ENCODE data around the gene ZNF205.

The ZNF205 gene

GRCh38 chr16:3084491-3084890 is 27.9 kb upstream of the ZNF205 start:
- Histone ChIP-seq H3K4me1 (ENCODE audit: control insufficient read depth in 1 of 2, insufficient read depth in 2 of 2, low read length in 2 of 2) (no peaks in the 10 kb centered on the region), H4K91ac (ENCODE audit: low read depth, low read length) (no peak overlapping the region), H2BK120ac (ENCODE audit: insufficient read depth, low read length, poor library complexity) (no peak overlapping the region), H3K79me2 (ENCODE audit: control insufficient read depth, insufficient read depth, low read length, poor library complexity) (no peaks in the 10 kb centered on the region), H3K36me3 (ENCODE audit: control insufficient read depth in 1 of 2, insufficient read depth in 2 of 2, low read length in 2 of 2) (no peaks in the 10 kb centered on the region), H3K23ac (ENCODE audit: low read length) (no peak overlapping the region), H3K4me2 (ENCODE audit: low read length) (no peak overlapping the region), H4K8ac (ENCODE audit: low read depth, low read length) (no peak overlapping the region), H3K79me1 (ENCODE audit: low read length) (no peaks in the 10 kb centered on the region), H2BK12ac (ENCODE audit: low read length) (no peak overlapping the region), H2BK5ac (ENCODE audit: low read depth, low read length, poor library complexity) (no peak overlapping the region), H2AFZ (ENCODE audit: insufficient read depth, low read length, poor library complexity) (no peak overlapping the region), H3K4ac (ENCODE audit: low read depth, low read length) (no peak overlapping the region), H3K27ac (ENCODE audit: low read depth, low read length) (no peak overlapping the region), H4K12ac (ENCODE audit: low read depth, low read length) (no peak overlapping the region), H3K9me3 (ENCODE audit: insufficient read depth, low read depth, low read length) (no peaks in the 10 kb centered on the region), H2AK5ac (ENCODE audit: low read length) (no peak overlapping the region), H3K4me3 (ENCODE audit: low read depth, low read length) (no peak overlapping the region), H3K18ac (ENCODE audit: low read length) (no peak overlapping the region), H3K14ac (ENCODE audit: low read length) (no peak overlapping the region), H3K27me3 (ENCODE audit: insufficient read depth, low read length) (no peaks in the 10 kb centered on the region), H3K9ac (ENCODE audit: low read length) (no peak overlapping the region)
- WGBS (ENCODE audit: extremely low coverage, insufficient coverage, insufficient read length): no CpG with 5 or more reads among the region's 1 CpG
- DNase-seq: no peak

GRCh38 chr16:3084969-3085670 is 27.3 kb upstream of the ZNF205 start:
- Histone ChIP-seq H3K18ac (ENCODE audit: low read length) (no peak overlapping the region), H2AK5ac (ENCODE audit: low read length) (no peak overlapping the region), H2BK5ac (ENCODE audit: low read depth, low read length, poor library complexity) (no peak overlapping the region), H3K23ac (ENCODE audit: low read length) (no peak overlapping the region), H3K27ac (ENCODE audit: low read depth, low read length) (no peak overlapping the region), H3K4me3 (ENCODE audit: low read depth, low read length) (no peak overlapping the region), H4K12ac (ENCODE audit: low read depth, low read length) (no peak overlapping the region), H3K9me3 (ENCODE audit: insufficient read depth, low read depth, low read length) (no peaks in the 10 kb centered on the region), H3K79me1 (ENCODE audit: low read length) (no peaks in the 10 kb centered on the region), H3K36me3 (ENCODE audit: control insufficient read depth in 1 of 2, insufficient read depth in 2 of 2, low read length in 2 of 2) (no peaks in the 10 kb centered on the region), H2BK12ac (ENCODE audit: low read length) (no peak overlapping the region), H4K8ac (ENCODE audit: low read depth, low read length) (no peak overlapping the region), H3K14ac (ENCODE audit: low read length) (no peak overlapping the region), H3K27me3 (ENCODE audit: insufficient read depth, low read length) (no peaks in the 10 kb centered on the region), H2BK120ac (ENCODE audit: insufficient read depth, low read length, poor library complexity) (no peak overlapping the region), H4K91ac (ENCODE audit: low read depth, low read length) (no peak overlapping the region), H2AFZ (ENCODE audit: insufficient read depth, low read length, poor library complexity) (no peak overlapping the region), H3K79me2 (ENCODE audit: control insufficient read depth, insufficient read depth, low read length, poor library complexity) (no peaks in the 10 kb centered on the region), H3K4me1 (ENCODE audit: control insufficient read depth in 1 of 2, insufficient read depth in 2 of 2, low read length in 2 of 2) (no peaks in the 10 kb centered on the region), H3K9ac (ENCODE audit: low read length) (no peak overlapping the region), H3K4me2 (ENCODE audit: low read length) (no peak overlapping the region), H3K4ac (ENCODE audit: low read depth, low read length) (no peak overlapping the region)
- no CpG with 5 or more reads among the region's 7 CpGs for WGBS (ENCODE audit: extremely low coverage, insufficient coverage, insufficient read length)
- DNase-seq: no peak

- no peak overlapping the region for H3K4me2 ChIP-seq (ENCODE audit: low read length)
- no peak overlapping the region for H2BK5ac ChIP-seq (ENCODE audit: low read depth, low read length, poor library complexity)
- no peak overlapping the region for H4K8ac ChIP-seq (ENCODE audit: low read depth, low read length)
- H4K12ac ChIP-seq (ENCODE audit: low read depth, low read length): no peak overlapping the region
- H3K18ac ChIP-seq (ENCODE audit: low read length): no peak overlapping the region
- no peaks in the 10 kb centered on the region for H3K27me3 ChIP-seq (ENCODE audit: insufficient read depth, low read length)
- no CpG with 5 or more reads among the region's 17 CpGs for WGBS (ENCODE audit: extremely low coverage, insufficient coverage, insufficient read length)
- DNase-seq: no peak
- no peaks in the 10 kb centered on the region for H3K4me1 ChIP-seq (ENCODE audit: control insufficient read depth in 1 of 2, insufficient read depth in 2 of 2, low read length in 2 of 2)
- H2AK5ac ChIP-seq (ENCODE audit: low read length): no peak overlapping the region
- H3K27ac ChIP-seq (ENCODE audit: low read depth, low read length): no peak overlapping the region
- H3K23ac ChIP-seq (ENCODE audit: low read length): no peak overlapping the region
- no peak overlapping the region for H2BK120ac ChIP-seq (ENCODE audit: insufficient read depth, low read length, poor library complexity)
- H4K91ac ChIP-seq (ENCODE audit: low read depth, low read length): no peak overlapping the region
- no peaks in the 10 kb centered on the region for H3K79me2 ChIP-seq (ENCODE audit: control insufficient read depth, insufficient read depth, low read length, poor library complexity)
- H2BK12ac ChIP-seq (ENCODE audit: low read length): no peak overlapping the region
- H3K36me3 ChIP-seq (ENCODE audit: control insufficient read depth in 1 of 2, insufficient read depth in 2 of 2, low read length in 2 of 2): no peaks in the 10 kb centered on the region
- H3K9ac ChIP-seq (ENCODE audit: low read length): no peak overlapping the region
- no peak overlapping the region for H3K14ac ChIP-seq (ENCODE audit: low read length)
- H3K9me3 ChIP-seq (ENCODE audit: insufficient read depth, low read depth, low read length): no peaks in the 10 kb centered on the region
- H3K79me1 ChIP-seq (ENCODE audit: low read length): no peaks in the 10 kb centered on the region
- no peak overlapping the region for H3K4me3 ChIP-seq (ENCODE audit: low read depth, low read length)
- H3K4ac ChIP-seq (ENCODE audit: low read depth, low read length): no peak overlapping the region
- H2AFZ ChIP-seq (ENCODE audit: insufficient read depth, low read length, poor library complexity): no peak overlapping the region
Observed at GRCh38 chr16:3085868-3086595, 26.4 kb upstream of the ZNF205 start.

- no peaks in the 10 kb centered on the region for H3K79me1 ChIP-seq (ENCODE audit: low read length)
- no peaks in the 10 kb centered on the region for H3K27me3 ChIP-seq (ENCODE audit: insufficient read depth, low read length)
- no peak overlapping the region for H3K4ac ChIP-seq (ENCODE audit: low read depth, low read length)
- H3K4me3 ChIP-seq (ENCODE audit: low read depth, low read length): no peak overlapping the region
- no CpG with 5 or more reads among the region's 14 CpGs for WGBS (ENCODE audit: extremely low coverage, insufficient coverage, insufficient read length)
- no peak overlapping the region for H2BK12ac ChIP-seq (ENCODE audit: low read length)
- H3K9me3 ChIP-seq (ENCODE audit: insufficient read depth, low read depth, low read length): no peaks in the 10 kb centered on the region
- H3K27ac ChIP-seq (ENCODE audit: low read depth, low read length): no peak overlapping the region
- H4K12ac ChIP-seq (ENCODE audit: low read depth, low read length): no peak overlapping the region
- H3K4me2 ChIP-seq (ENCODE audit: low read length): no peak overlapping the region
- no peak overlapping the region for H2BK5ac ChIP-seq (ENCODE audit: low read depth, low read length, poor library complexity)
- no peaks in the 10 kb centered on the region for H3K4me1 ChIP-seq (ENCODE audit: control insufficient read depth in 1 of 2, insufficient read depth in 2 of 2, low read length in 2 of 2)
- H3K9ac ChIP-seq (ENCODE audit: low read length): no peak overlapping the region
- no peak overlapping the region for H3K23ac ChIP-seq (ENCODE audit: low read length)
- H3K36me3 ChIP-seq (ENCODE audit: control insufficient read depth in 1 of 2, insufficient read depth in 2 of 2, low read length in 2 of 2): no peaks in the 10 kb centered on the region
- H3K18ac ChIP-seq (ENCODE audit: low read length): no peak overlapping the region
- H2AK5ac ChIP-seq (ENCODE audit: low read length): no peak overlapping the region
- H3K79me2 ChIP-seq (ENCODE audit: control insufficient read depth, insufficient read depth, low read length, poor library complexity): no peaks in the 10 kb centered on the region
- no peak overlapping the region for H2BK120ac ChIP-seq (ENCODE audit: insufficient read depth, low read length, poor library complexity)
- no peak overlapping the region for H2AFZ ChIP-seq (ENCODE audit: insufficient read depth, low read length, poor library complexity)
- H3K14ac ChIP-seq (ENCODE audit: low read length): no peak overlapping the region
- H4K8ac ChIP-seq (ENCODE audit: low read depth, low read length): no peak overlapping the region
- no peak overlapping the region for H4K91ac ChIP-seq (ENCODE audit: low read depth, low read length)
- no peak for DNase-seq
Observed at GRCh38 chr16:3086596-3087242, 25.7 kb upstream of the ZNF205 start.
